Mesendoderm (in vitro differentiated cells): ENCODE data around the gene TRPM2.
A peak's percentile ranks its signal among the peaks of the same experiment; 100 is the strongest.

Source experiments
- DNase-seq: peaks from one replicate; pipeline ENCODE4 v3.0.0; 2013
- H2AK5ac ChIP-seq: 2 replicates; pipeline ENCODE4 v1.6.1; 2013; ENCODE audit warnings: low read length, inconsistent platforms
- H2BK120ac ChIP-seq: 2 replicates; pipeline ENCODE4 v1.6.1; 2013; ENCODE audit warnings: low read depth, mild to moderate bottlenecking, low read length, moderate library complexity, mixed read lengths
- H2BK15ac ChIP-seq: replicated peaks from 2 replicates; pipeline ENCODE4 v1.6.1; 2013; ENCODE audit warnings: low read depth, mild to moderate bottlenecking, moderate library complexity
- H2BK5ac ChIP-seq: 2 replicates; pipeline ENCODE4 v1.6.1; 2013; ENCODE audit warnings: low read length, inconsistent platforms
- H3K18ac ChIP-seq: 2 replicates; pipeline ENCODE4 v1.6.1; 2013; ENCODE audit warnings: mild to moderate bottlenecking, low read length, mixed read lengths
- H3K23ac ChIP-seq: one replicate; pipeline ENCODE4 v1.6.1; 2013; ENCODE audit warnings: low read length
- H3K27ac ChIP-seq: 2 replicates; pipeline ENCODE4 v1.5.1; 2013; ENCODE audit warnings: low read depth, mild to moderate bottlenecking, inconsistent platforms, low read length, moderate library complexity
- H3K27me3 ChIP-seq: 2 replicates; pipeline ENCODE4 v1.6.1; 2013; ENCODE audit warnings: low read length, control low read depth, mild to moderate bottlenecking, inconsistent platforms; ENCODE audit not compliant: insufficient read depth, poor library complexity
- H3K36me3 ChIP-seq: 2 replicates; pipeline ENCODE4 v1.6.1; 2013; ENCODE audit warnings: low read length, inconsistent platforms; ENCODE audit not compliant: control insufficient read depth, insufficient read depth
- H3K4ac ChIP-seq: one replicate; pipeline ENCODE4 v1.6.1; 2013; ENCODE audit warnings: low read depth, mild to moderate bottlenecking, low read length, moderate library complexity
- H3K4me1 ChIP-seq: 2 replicates; pipeline ENCODE4 v1.6.1; 2013; ENCODE audit warnings: low read depth, low read length, inconsistent platforms; ENCODE audit not compliant: control insufficient read depth
- H3K4me2 ChIP-seq: 2 replicates; pipeline ENCODE4 v1.6.1; 2013; ENCODE audit warnings: low read length
- H3K4me3 ChIP-seq: 2 replicates; pipeline ENCODE4 v1.5.1; 2013; ENCODE audit warnings: mild to moderate bottlenecking, low read length
- H3K56ac ChIP-seq: one replicate; pipeline ENCODE4 v1.6.1; 2013; ENCODE audit warnings: low read length
- H3K79me1 ChIP-seq: 2 replicates; pipeline ENCODE4 v1.6.1; 2013; ENCODE audit warnings: low read length, inconsistent platforms
- H3K79me2 ChIP-seq: 2 replicates; pipeline ENCODE4 v1.6.1; 2013; ENCODE audit warnings: mild to moderate bottlenecking, low read length; ENCODE audit not compliant: control insufficient read depth, insufficient read depth
- H3K9ac ChIP-seq: 2 replicates; pipeline ENCODE4 v1.6.1; 2013; ENCODE audit warnings: low read length, inconsistent platforms
- H4K5ac ChIP-seq: one replicate; pipeline ENCODE4 v1.6.1; 2013; ENCODE audit warnings: low read length
- H4K8ac ChIP-seq: one replicate; pipeline ENCODE4 v1.6.1; 2013; ENCODE audit warnings: low read depth, mild to moderate bottlenecking, control low read depth, low read length, moderate library complexity
- WGBS: extraction: QIAGEN DNeasy Blood & Tissue Kit; methylation state at CpG from one replicate; pipeline ENCODE4 v1.1.7; 2013; ENCODE audit warnings: low lambda C conversion rate, missing lambda C conversion rate; ENCODE audit not compliant: insufficient coverage; ENCODE audit errors: extremely low coverage; 5-methylcytosine and 5-hydroxymethylcytosine counted together

Gene TRPM2

GRCh38 chr21:44348861-44349260 is 4.6 kb upstream of the TRPM2 start:
- Histone ChIP-seq H4K8ac (no peak overlapping the region), H3K79me1 (no peaks in the 10 kb centered on the region), H3K18ac (no peak overlapping the region), H4K5ac (no peak overlapping the region), H3K4me3 (no peak overlapping the region), H3K36me3 (no peaks in the 10 kb centered on the region), H3K27me3 (no peaks in the 10 kb centered on the region), H3K4ac (no peak overlapping the region), H3K23ac (no peak overlapping the region), H3K79me2 (no peaks in the 10 kb centered on the region), H2BK15ac (no peak overlapping the region), H3K27ac (no peak overlapping the region), H2AK5ac (peak overlapping the region; percentile 43), H3K4me1 (peaks cover 6% of the 10 kb centered on the region), H2BK5ac (no peak overlapping the region), H2BK120ac (no peak overlapping the region), H3K4me2 (no peak overlapping the region), H3K9ac (no peak overlapping the region), H3K56ac (peak overlapping the region; percentile 57)
- WGBS, result no CpG with 5 or more reads among the region's 19 CpGs
- no peak for DNase-seq

- H3K27ac ChIP-seq, result no peak overlapping the region
- no peak overlapping the region for H3K4me2 ChIP-seq
- no peak overlapping the region for H2BK120ac ChIP-seq
- H4K8ac ChIP-seq, result no peak overlapping the region
- no CpG with 5 or more reads among the region's 12 CpGs for WGBS
- no peak overlapping the region for H2AK5ac ChIP-seq
- no peak overlapping the region for H2BK5ac ChIP-seq
- H3K9ac ChIP-seq, result no peak overlapping the region
- no peaks in the 10 kb centered on the region for H3K27me3 ChIP-seq
- no peaks in the 10 kb centered on the region for H3K79me2 ChIP-seq
- H3K79me1 ChIP-seq, result no peaks in the 10 kb centered on the region
- H3K4me1 ChIP-seq, result peaks cover 6% of the 10 kb centered on the region
- H3K4ac ChIP-seq, result no peak overlapping the region
- no peak for DNase-seq
- no peak overlapping the region for H4K5ac ChIP-seq
- H3K23ac ChIP-seq, result no peak overlapping the region
- no peak overlapping the region for H3K18ac ChIP-seq
- no peak overlapping the region for H2BK15ac ChIP-seq
- H3K4me3 ChIP-seq, result no peak overlapping the region
- no peaks in the 10 kb centered on the region for H3K36me3 ChIP-seq
- peak overlapping the region; percentile 73 for H3K56ac ChIP-seq
Measured at GRCh38 chr21:44349416-44349846, 4.0 kb upstream of the TRPM2 start.

GRCh38 chr21:44349847-44350772 is 3.3 kb upstream of the TRPM2 start:
- no peak overlapping the region for H2BK120ac ChIP-seq
- peak overlapping the region; percentile 9 for H3K18ac ChIP-seq
- no peak overlapping the region for H2BK15ac ChIP-seq
- no peaks in the 10 kb centered on the region for H3K79me1 ChIP-seq
- H2BK5ac ChIP-seq, result no peak overlapping the region
- H3K4me2 ChIP-seq, result no peak overlapping the region
- peaks cover 6% of the 10 kb centered on the region for H3K4me1 ChIP-seq
- H3K23ac ChIP-seq, result no peak overlapping the region
- peak overlapping the region; percentile 73 for H3K56ac ChIP-seq
- no peaks in the 10 kb centered on the region for H3K36me3 ChIP-seq
- H4K5ac ChIP-seq, result no peak overlapping the region
- no peaks in the 10 kb centered on the region for H3K27me3 ChIP-seq
- H3K4me3 ChIP-seq, result no peak overlapping the region
- H3K27ac ChIP-seq, result no peak overlapping the region
- DNase-seq, result no peak
- H2AK5ac ChIP-seq, result no peak overlapping the region
- no peak overlapping the region for H4K8ac ChIP-seq
- H3K4ac ChIP-seq, result no peak overlapping the region
- no peak overlapping the region for H3K9ac ChIP-seq
- H3K79me2 ChIP-seq, result no peaks in the 10 kb centered on the region
- WGBS, result no CpG with 5 or more reads among the region's 113 CpGs

GRCh38 chr21:44350773-44351481 is 2.5 kb upstream of the TRPM2 start:
- H3K4me2 ChIP-seq, result no peak overlapping the region
- DNase-seq, result no peak
- H3K56ac ChIP-seq, result peak overlapping the region; percentile 42
- no peaks in the 10 kb centered on the region for H3K4me1 ChIP-seq
- H3K79me1 ChIP-seq, result no peaks in the 10 kb centered on the region
- H3K23ac ChIP-seq, result no peak overlapping the region
- H2AK5ac ChIP-seq, result no peak overlapping the region
- H2BK5ac ChIP-seq, result no peak overlapping the region
- H4K5ac ChIP-seq, result no peak overlapping the region
- H3K36me3 ChIP-seq, result no peaks in the 10 kb centered on the region
- no peak overlapping the region for H3K27ac ChIP-seq
- WGBS, result no CpG with 5 or more reads among the region's 42 CpGs
- H2BK15ac ChIP-seq, result no peak overlapping the region
- no peaks in the 10 kb centered on the region for H3K27me3 ChIP-seq
- no peak overlapping the region for H3K9ac ChIP-seq
- H4K8ac ChIP-seq, result no peak overlapping the region
- H3K4ac ChIP-seq, result no peak overlapping the region
- no peaks in the 10 kb centered on the region for H3K79me2 ChIP-seq
- peak overlapping the region; percentile 2 for H3K18ac ChIP-seq
- no peak overlapping the region for H3K4me3 ChIP-seq
- H2BK120ac ChIP-seq, result no peak overlapping the region

GRCh38 chr21:44351535-44352252 is 1.7 kb upstream of the TRPM2 start:
- Histone ChIP-seq H4K8ac (no peak overlapping the region), H2BK120ac (no peak overlapping the region), H3K4me1 (no peaks in the 10 kb centered on the region), H3K36me3 (no peaks in the 10 kb centered on the region), H3K79me1 (no peaks in the 10 kb centered on the region), H3K56ac (peak overlapping the region; percentile 15), H3K27me3 (no peaks in the 10 kb centered on the region), H3K4ac (no peak overlapping the region), H3K4me2 (no peak overlapping the region), H3K23ac (no peak overlapping the region), H3K18ac (no peak overlapping the region), H3K27ac (no peak overlapping the region), H3K4me3 (no peak overlapping the region), H2BK15ac (no peak overlapping the region), H3K9ac (no peak overlapping the region), H3K79me2 (no peaks in the 10 kb centered on the region), H2BK5ac (no peak overlapping the region), H2AK5ac (no peak overlapping the region), H4K5ac (no peak overlapping the region)
- WGBS, result no CpG with 5 or more reads among the region's 18 CpGs
- no peak for DNase-seq
